HepG2 (cell line): ENCODE data around the gene FYB2. TPM values are rescaled to one million over a fixed set of nuclear protein-coding genes. Genes with fewer than 3 reads are reported as not detected.
A peak's percentile ranks its signal among the peaks of the same experiment; 100 is the strongest.

Experiments
- AHDC1 ChIP-seq: sonication (generic); formaldehyde crosslinking; IDR thresholded peaks from 2 replicates; pipeline ENCODE4 v1.5.1; 2020; ENCODE audit warnings: mild to moderate bottlenecking, missing genetic modification reagents, borderline replicate concordance
- ARID5B ChIP-seq: IDR thresholded peaks from 2 replicates; pipeline ENCODE4 v1.4.0; 2020; ENCODE audit warnings: mild to moderate bottlenecking, missing genetic modification reagents
- BCLAF1 ChIP-seq: fragments of 450-650 bp; IDR thresholded peaks from 2 replicates; pipeline ENCODE4 v1.6.1; 2017; ENCODE audit warnings: mild to moderate bottlenecking
- CBFB ChIP-seq: sonication (generic); formaldehyde crosslinking; IDR thresholded peaks from 2 replicates; pipeline ENCODE4 v1.4.0; 2020; ENCODE audit warnings: missing genetic modification reagents
- ELF4 ChIP-seq: sonication (generic); formaldehyde crosslinking; IDR thresholded peaks from 2 replicates; pipeline ENCODE4 v1.5.0; 2020; ENCODE audit warnings: missing genetic modification reagents, mild to moderate bottlenecking, moderate library complexity, borderline replicate concordance
- SKIL ChIP-seq: sonication (generic); formaldehyde crosslinking; IDR thresholded peaks from 2 replicates; pipeline ENCODE4 v1.8.0; 2022; ENCODE audit warnings: missing genetic modification reagents, mild to moderate bottlenecking, moderate library complexity, borderline replicate concordance
- ZBTB49 ChIP-seq: sonication (generic); formaldehyde crosslinking; IDR thresholded peaks from 2 replicates; pipeline ENCODE4 v1.4.0; 2020; ENCODE audit warnings: missing genetic modification reagents, borderline replicate concordance
- ZFP82 ChIP-seq: sonication (generic); formaldehyde crosslinking; IDR thresholded peaks from 2 replicates; pipeline ENCODE4 v1.5.1; 2020; ENCODE audit warnings: mild to moderate bottlenecking, missing genetic modification reagents, borderline replicate concordance
- ZNF33A ChIP-seq: sonication (generic); formaldehyde crosslinking; IDR thresholded peaks from 2 replicates; pipeline ENCODE4 v1.5.1; 2020; ENCODE audit warnings: missing genetic modification reagents, mild to moderate bottlenecking, moderate library complexity, borderline replicate concordance
- ZNF768 ChIP-seq: sonication (generic); formaldehyde crosslinking; IDR thresholded peaks from 2 replicates; pipeline ENCODE4 v1.4.0; 2020; ENCODE audit warnings: missing genetic modification reagents
- ZNF792 ChIP-seq: IDR thresholded peaks from 2 replicates; pipeline ENCODE4 v1.6.1; 2016
- polyA plus RNA-seq, 8 experiments: library from polyadenylated mRNA; depleted of rRNA in 3 of 8; stranded (reverse) in 7 of 8; unstranded in 1 of 8; fragments of >200 nt; fragmentation: Illumina TruSeq in 4 of 8; extraction: Trizol in 4 of 8; gene quantifications; 2 replicates each; pipeline versions ENCODE4 v1.2.1 to v1.2.3, GENCODE V29; 2011 to 2016; ENCODE audit warnings: low read depth in 4 of 8, missing spikeins in 1 of 8, mixed read lengths in 1 of 8; ENCODE audit not compliant: insufficient read depth in 1 of 8
- total RNA-seq, 5 experiments: library from RNA; depleted of rRNA; stranded (reverse); fragments of >200 nt; fragmentation: Illumina TruSeq; extraction: Trizol; gene quantifications; 2 replicates each; pipeline ENCODE4 v1.2.3, GENCODE V29; 2016; ENCODE audit warnings: low read depth in 1 of 5

Gene FYB2
- total and polyA plus RNA-seq, 2 of the 13 experiments (the other 11 are each of a cell fraction or from before 2014, with no cell fraction given), result 1.2 to 2.7 TPM

- no peak for TF ChIP-seq BCLAF1
- TF ChIP-seq CBFB (CRISPR knock-in tag), result no peak
- no peak for TF ChIP-seq ELF4 (CRISPR knock-in tag)
- peak; percentile 91 for TF ChIP-seq ARID5B (CRISPR knock-in tag)
- TF ChIP-seq ZNF768, result no peak
- TF ChIP-seq ZFP82 (CRISPR knock-in tag), result no peak
- peak; percentile 84; the same call in 1 of the 2 replicates for TF ChIP-seq AHDC1 (CRISPR knock-in tag)
- TF ChIP-seq ZNF33A (CRISPR knock-in tag), result no peak
- TF ChIP-seq ZNF792 (CRISPR knock-in tag), result 0 out of 2 replicates have a peak, but pooled peaks have one; percentile 16
- no peak; the same call in 1 of the 2 replicates for TF ChIP-seq SKIL (CRISPR knock-in tag)
- no peak for TF ChIP-seq ZBTB49 (CRISPR knock-in tag)
Measured at GRCh38 chr1:56688522-56689026, 130.6 kb downstream of the FYB2 start (continued).
